H9 (cell line): ENCODE results near the gene KLC1. TPM values are rescaled to one million over a fixed set of nuclear protein-coding genes. Genes with fewer than 3 reads are reported as not detected.

Source experiments
- DNase-seq: peaks from one replicate; pipeline ENCODE4 v3.0.0-alpha.2; 2017
- H2AFZ ChIP-seq: one replicate; pipeline ENCODE4 v1.6.1; 2013; ENCODE audit warnings: mild to moderate bottlenecking, low read length, control low read depth, moderate library complexity
- H2AK5ac ChIP-seq: 2 replicates; pipeline ENCODE4 v1.6.1; 2013; ENCODE audit warnings: low read length, control low read depth, mixed read lengths; ENCODE audit not compliant: insufficient read length
- H2BK120ac ChIP-seq: one replicate; pipeline ENCODE4 v1.6.1; 2013; ENCODE audit warnings: low read depth, mild to moderate bottlenecking, low read length, control low read depth, inconsistent platforms; ENCODE audit not compliant: poor library complexity, severe bottlenecking
- H2BK12ac ChIP-seq: 2 replicates; pipeline ENCODE4 v1.6.1; 2013; ENCODE audit warnings: low read length, control low read depth, mixed read lengths, low read depth; ENCODE audit not compliant: insufficient read length
- H2BK15ac ChIP-seq: 2 replicates; pipeline ENCODE4 v1.6.1; 2013; ENCODE audit warnings: low read depth, low read length, control low read depth
- H2BK20ac ChIP-seq: one replicate; pipeline ENCODE4 v1.6.1; 2013; ENCODE audit warnings: low read depth, mild to moderate bottlenecking, low read length, control low read depth, inconsistent platforms; ENCODE audit not compliant: poor library complexity, severe bottlenecking
- H2BK5ac ChIP-seq: 2 replicates; pipeline ENCODE4 v1.6.1; 2013; ENCODE audit warnings: low read length, control low read depth, mixed read lengths; ENCODE audit not compliant: insufficient read length
- H3K14ac ChIP-seq: 2 replicates; pipeline ENCODE4 v1.6.1; 2013; ENCODE audit warnings: low read length, control low read depth; ENCODE audit not compliant: insufficient read depth
- H3K18ac ChIP-seq: 2 replicates; pipeline ENCODE4 v1.6.1; 2013; ENCODE audit warnings: low read depth, mild to moderate bottlenecking, mixed read lengths, low read length, control low read depth; ENCODE audit not compliant: insufficient read length
- H3K23ac ChIP-seq: 2 replicates; pipeline ENCODE4 v1.6.1; 2013; ENCODE audit warnings: low read length, control low read depth, mixed read lengths, low read depth; ENCODE audit not compliant: insufficient read length
- H3K23me2 ChIP-seq: 2 replicates; pipeline ENCODE4 v1.6.1; 2013; ENCODE audit warnings: low read depth, mild to moderate bottlenecking, mixed read lengths, low read length, control low read depth; ENCODE audit not compliant: insufficient read length, poor library complexity, severe bottlenecking
- H3K27ac ChIP-seq: 2 replicates; pipeline ENCODE4 v1.5.1; 2013; ENCODE audit warnings: low read length, control low read depth, mixed read lengths, low read depth; ENCODE audit not compliant: insufficient read length
- H3K27me3 ChIP-seq: 2 replicates; pipeline ENCODE4 v1.6.1; 2013; ENCODE audit warnings: low read length, control low read depth, inconsistent platforms; ENCODE audit not compliant: insufficient read depth
- H3K4ac ChIP-seq: 2 replicates; pipeline ENCODE4 v1.6.1; 2013; ENCODE audit warnings: low read depth, mild to moderate bottlenecking, control low read depth, inconsistent platforms, low read length, moderate library complexity
- H3K4me1 ChIP-seq: 2 replicates; pipeline ENCODE4 v1.6.1; 2013; ENCODE audit warnings: low read length, control low read depth, inconsistent platforms; ENCODE audit not compliant: insufficient read depth
- H3K4me2 ChIP-seq: 2 replicates; pipeline ENCODE4 v1.6.1; 2013; ENCODE audit warnings: low read length, control low read depth, mixed read lengths; ENCODE audit not compliant: insufficient read length, insufficient read depth
- H3K56ac ChIP-seq: 2 replicates; pipeline ENCODE4 v1.6.1; 2013; ENCODE audit warnings: low read depth, mild to moderate bottlenecking, mixed read lengths, low read length, control low read depth; ENCODE audit not compliant: insufficient read length
- H3K79me1 ChIP-seq: 2 replicates; pipeline ENCODE4 v1.6.1; 2013; ENCODE audit warnings: low read depth, mild to moderate bottlenecking, moderate library complexity, low read length, control low read depth, inconsistent platforms; ENCODE audit not compliant: insufficient read depth, poor library complexity, severe bottlenecking
- H3K79me2 ChIP-seq: 2 replicates; pipeline ENCODE4 v1.6.1; 2013; ENCODE audit warnings: low read length, control low read depth, inconsistent platforms; ENCODE audit not compliant: insufficient read depth
- H3K9ac ChIP-seq: 2 replicates; pipeline ENCODE4 v1.6.1; 2013; ENCODE audit warnings: low read length, control low read depth, mixed read lengths; ENCODE audit not compliant: insufficient read length; ENCODE audit errors: extremely low read depth
- H3K9me3 ChIP-seq: one replicate; pipeline ENCODE4 v1.6.1; 2013; ENCODE audit warnings: low read depth, low read length, inconsistent platforms; ENCODE audit not compliant: control insufficient read depth
- H3T11ph ChIP-seq: one replicate; pipeline ENCODE4 v1.6.1; 2013; ENCODE audit warnings: mild to moderate bottlenecking, low read length, control low read depth, inconsistent platforms
- H4K20me1 ChIP-seq: one replicate; pipeline ENCODE4 v1.6.1; 2013; ENCODE audit not compliant: control insufficient read depth, insufficient read length, insufficient read depth
- H4K5ac ChIP-seq: 2 replicates; pipeline ENCODE4 v1.6.1; 2013; ENCODE audit warnings: low read depth, mild to moderate bottlenecking, mixed read lengths, low read length, control low read depth; ENCODE audit not compliant: insufficient read length
- H4K8ac ChIP-seq: replicated peaks from 2 replicates; pipeline ENCODE4 v1.6.1; 2013; ENCODE audit warnings: low read length, control low read depth, mixed read lengths, low read depth; ENCODE audit not compliant: insufficient read length
- H4K91ac ChIP-seq: 2 replicates; pipeline ENCODE4 v1.6.1; 2013; ENCODE audit warnings: low read depth, mild to moderate bottlenecking, moderate library complexity, mixed read lengths, low read length, control low read depth; ENCODE audit not compliant: insufficient read length
- H3K27ac Mint-ChIP-seq, 3 experiments: 2 replicates in 2 of 3; 3 replicates in 1 of 3; pipeline ENCODE4 v1.8.0; 2020 to 2021; ENCODE audit warnings: mixed read lengths in 3 of 3, mild to moderate bottlenecking in 1 of 3, moderate library complexity in 1 of 3
- H3K27me3 Mint-ChIP-seq: 2 replicates; pipeline ENCODE4 v1.8.0; 2021; ENCODE audit warnings: low read depth, mild to moderate bottlenecking, moderate library complexity, mixed read lengths
- H3K36me3 Mint-ChIP-seq, 3 experiments: 2 replicates in 2 of 3; 3 replicates in 1 of 3; pipeline ENCODE4 v1.8.0; 2020 to 2021; ENCODE audit warnings: low read depth in 3 of 3, mixed read lengths in 3 of 3; ENCODE audit not compliant: insufficient read depth in 1 of 3
- H3K4me1 Mint-ChIP-seq, 2 experiments: 2 replicates each; pipeline ENCODE4 v1.8.0; 2020; ENCODE audit warnings: mixed read lengths in 2 of 2
- H3K4me3 Mint-ChIP-seq, 2 experiments: 2 replicates in 1 of 2; 3 replicates in 1 of 2; pipeline ENCODE4 v1.8.0; 2020 to 2021; ENCODE audit warnings: mild to moderate bottlenecking in 2 of 2, mixed read lengths in 2 of 2, moderate library complexity in 1 of 2
- H3K9me3 Mint-ChIP-seq, 2 experiments: 2 replicates in 1 of 2; 3 replicates in 1 of 2; pipeline ENCODE4 v1.8.0; 2020; ENCODE audit warnings: mild to moderate bottlenecking in 2 of 2, mixed read lengths in 2 of 2, moderate library complexity in 1 of 2
- WGBS: extraction: QIAGEN DNeasy Blood & Tissue Kit; methylation state at CpG from one replicate; pipeline ENCODE4 v1.1.7; 2013; ENCODE audit warnings: missing lambda C conversion rate, low lambda C conversion rate, mixed read lengths; ENCODE audit not compliant: insufficient read length; ENCODE audit errors: extremely low coverage; 5-methylcytosine and 5-hydroxymethylcytosine counted together
- total RNA-seq: library from RNA; stranded (reverse); gene quantifications from 2 replicates; pipeline ENCODE4 v1.2.1, GENCODE V29; 2021
- TF ChIP-seq, protein P1 (sequence below): fragments of 200-600 bp; sonication (generic); conservative IDR thresholded peaks from 3 replicates; pipeline ENCODE4 v1.8.0; 2021; ENCODE audit warnings: antibody characterized with exemption, mild to moderate bottlenecking

KLC1 gene
- total RNA-seq, 1 experiment from 2014 or later: 143 TPM

DNA sequence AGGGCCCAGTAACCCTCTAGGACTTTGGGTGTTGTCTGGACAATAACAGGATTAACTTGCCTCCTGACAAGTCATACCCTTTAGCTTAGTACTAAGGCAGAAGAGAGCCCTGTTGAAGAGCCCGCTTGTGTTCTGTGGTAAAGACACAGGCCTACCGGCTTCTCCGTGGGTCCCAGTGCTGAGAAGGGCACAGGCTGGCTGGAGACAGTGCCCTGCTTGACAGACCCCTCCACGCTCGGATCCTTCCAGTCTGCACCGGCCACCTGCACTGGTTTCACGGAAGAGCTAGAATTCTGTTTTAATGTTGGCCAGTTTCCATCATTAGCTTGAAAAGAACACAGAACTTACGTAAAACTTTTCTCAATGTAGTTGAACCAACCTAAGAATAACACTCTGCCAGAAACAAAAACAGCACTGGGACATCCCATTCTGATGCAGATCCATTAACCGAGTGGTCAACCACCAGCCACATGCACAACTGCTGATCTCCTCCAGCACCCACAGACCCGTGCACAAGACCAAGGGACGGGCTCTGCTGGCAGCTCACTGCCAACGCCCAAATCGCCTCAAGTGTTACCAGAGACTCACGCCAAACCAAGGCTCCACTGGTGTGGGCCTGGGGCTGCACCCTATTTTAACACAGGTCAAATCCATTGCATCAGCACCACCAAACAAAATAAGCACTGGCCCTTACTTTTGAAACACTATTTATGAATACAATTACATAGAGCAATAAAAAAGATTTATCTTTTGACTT lies 113.7 kb downstream of the KLC1 start:
- Histone ChIP-seq H3K79me2 (no peaks in the 10 kb centered on the region), H4K91ac (no peak overlapping the region), H3K18ac (no peak overlapping the region), H3K23ac (no peak overlapping the region), H3K4me2 (no peak overlapping the region), H3K23me2 (no peaks in the 10 kb centered on the region), H3K27me3 (no peaks in the 10 kb centered on the region), H4K20me1 (no peaks in the 10 kb centered on the region), H3K56ac (no peak overlapping the region), H2AK5ac (no peak overlapping the region), H4K8ac (no peak overlapping the region), H2BK120ac (no peak overlapping the region), H3K27ac (no peak overlapping the region), H4K5ac (no peak overlapping the region), H3K14ac (no peak overlapping the region), H3K79me1 (no peaks in the 10 kb centered on the region), H2AFZ (no peak overlapping the region), H2BK12ac (no peak overlapping the region), H2BK5ac (no peak overlapping the region), H3T11ph (no peak overlapping the region), H2BK20ac (no peak overlapping the region), H3K4me1 (peaks cover 6% of the 10 kb centered on the region; the same call in 1 of the 2 replicates), H2BK15ac (no peak overlapping the region), H3K9ac (no peak overlapping the region), H3K9me3 (no peaks in the 10 kb centered on the region), H3K4ac (no peak overlapping the region)
- no CpG with 5 or more reads among the region's 14 CpGs for whole genome bisulfite sequencing
- no peak for DNase-seq
- H3K27me3 Mint-ChIP-seq: no peaks in the 10 kb centered on the region
- H3K9me3 Mint-ChIP-seq: no peaks in the 10 kb centered on the region
- peaks cover 16 to 19% of the 10 kb centered on the region in 2 experiments for H3K4me1 Mint-ChIP-seq
- no peak overlapping the region; a peak in 1 of 5 replicates for H3K4me3 Mint-ChIP-seq
- H3K27ac Mint-ChIP-seq: peak overlapping the region; percentile 39 to 55 (median 47); a peak in 2 of 7 replicates
- TF ChIP-seq, protein P1, sequence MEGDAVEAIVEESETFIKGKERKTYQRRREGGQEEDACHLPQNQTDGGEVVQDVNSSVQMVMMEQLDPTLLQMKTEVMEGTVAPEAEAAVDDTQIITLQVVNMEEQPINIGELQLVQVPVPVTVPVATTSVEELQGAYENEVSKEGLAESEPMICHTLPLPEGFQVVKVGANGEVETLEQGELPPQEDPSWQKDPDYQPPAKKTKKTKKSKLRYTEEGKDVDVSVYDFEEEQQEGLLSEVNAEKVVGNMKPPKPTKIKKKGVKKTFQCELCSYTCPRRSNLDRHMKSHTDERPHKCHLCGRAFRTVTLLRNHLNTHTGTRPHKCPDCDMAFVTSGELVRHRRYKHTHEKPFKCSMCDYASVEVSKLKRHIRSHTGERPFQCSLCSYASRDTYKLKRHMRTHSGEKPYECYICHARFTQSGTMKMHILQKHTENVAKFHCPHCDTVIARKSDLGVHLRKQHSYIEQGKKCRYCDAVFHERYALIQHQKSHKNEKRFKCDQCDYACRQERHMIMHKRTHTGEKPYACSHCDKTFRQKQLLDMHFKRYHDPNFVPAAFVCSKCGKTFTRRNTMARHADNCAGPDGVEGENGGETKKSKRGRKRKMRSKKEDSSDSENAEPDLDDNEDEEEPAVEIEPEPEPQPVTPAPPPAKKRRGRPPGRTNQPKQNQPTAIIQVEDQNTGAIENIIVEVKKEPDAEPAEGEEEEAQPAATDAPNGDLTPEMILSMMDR: no peak
- peaks cover 3 to 18% (median 10%) of the 10 kb centered on the region in 3 experiments; a peak in 6 of 7 replicates for H3K36me3 Mint-ChIP-seq
